ENCODE results near the gene ARHGEF19.

- TF ChIP-seq KDM1A (IDR thresholded peaks at IDR 0.05; ENCODE audit: borderline replicate concordance) (no peak), ZNF207 (IDR thresholded peaks at IDR 0.05; ENCODE audit: borderline replicate concordance) (no peak), SMC3 (IDR thresholded peaks at IDR 0.05; ENCODE audit: borderline replicate concordance, low read length) (no peak), GABPA (IDR thresholded peaks at IDR 0.05; ENCODE audit: low read depth) (no peak)
Observed at GRCh38 chr1:16186655-16187235, 25.7 kb downstream of the ARHGEF19 start.

All from GM12878 (cell line).